Ovary (tissue), 3 donors: ENCODE measurements around the gene PROX1.

Source experiments
- CTCF ChIP-seq, 3 donors: fragments of 450-650 bp in 2 of 3; fragments of 200-600 bp in 1 of 3; IDR thresholded peaks; one replicate each; pipeline versions ENCODE4 v1.5.1 to v1.8.0; 2016 to 2022; ENCODE audit warnings: antibody characterized with exemption in 3 of 3, mild to moderate bottlenecking in 1 of 3
- POLR2A ChIP-seq: fragments of 450-650 bp; IDR thresholded peaks from one replicate; pipeline ENCODE4 v1.6.1; 2017; ENCODE audit warnings: antibody characterized with exemption, mild to moderate bottlenecking, moderate library complexity
- donor health status: DM: no; HTN: no; CAD: no.

GRCh38 chr1:213993929-213994328 is 6.2 kb downstream of the PROX1 start:
- no peak for TF ChIP-seq CTCF (IDR thresholded peaks at IDR 0.05)
- TF ChIP-seq POLR2A = no peak
